GM12891 (cell line): ENCODE measurements around the gene TMEM255B.

Source experiments
- POLR2A ChIP-seq: IDR thresholded peaks from 2 replicates; pipeline ENCODE4 v1.6.1; 2011; ENCODE audit warnings: low read depth, low read length, control low read depth
- POLR2AphosphoS5 ChIP-seq: IDR thresholded peaks from 2 replicates; pipeline ENCODE4 v1.6.1; 2011; ENCODE audit warnings: low read depth, low read length, control low read depth
- SPI1 ChIP-seq: IDR thresholded peaks from 2 replicates; pipeline ENCODE4 v1.6.1; 2011; ENCODE audit warnings: low read depth, low read length, control low read depth
- TAF1 ChIP-seq: IDR thresholded peaks from 2 replicates; pipeline ENCODE4 v1.6.1; 2011; ENCODE audit warnings: low read depth, low read length, control low read depth

- no peak for TF ChIP-seq POLR2AphosphoS5
- no peak for TF ChIP-seq POLR2A
- TF ChIP-seq SPI1, result no peak
- TF ChIP-seq TAF1, result no peak
Measured at GRCh38 chr13:113816946-113817859, 58.2 kb downstream of the TMEM255B start.
